Choroid plexus epithelial cell (primary cell): Measurements from ENCODE around the gene FGGY.

Experiments
- DNase-seq: peaks from one replicate; pipeline ENCODE4 v3.0.0-alpha.2; 2010; ENCODE audit warnings: low read depth
- H3K4me3 ChIP-seq: 2 replicates; pipeline ENCODE4 v1.5.1; 2011; ENCODE audit warnings: low read depth, mild to moderate bottlenecking, control low read depth, low read length, moderate library complexity
- TF ChIP-seq, protein P1 (sequence below): conservative IDR thresholded peaks from 2 replicates; pipeline ENCODE4 v1.5.1; 2011; ENCODE audit warnings: low read depth, mild to moderate bottlenecking, control low read depth, inconsistent platforms, low read length, moderate library complexity

FGGY gene

DNA sequence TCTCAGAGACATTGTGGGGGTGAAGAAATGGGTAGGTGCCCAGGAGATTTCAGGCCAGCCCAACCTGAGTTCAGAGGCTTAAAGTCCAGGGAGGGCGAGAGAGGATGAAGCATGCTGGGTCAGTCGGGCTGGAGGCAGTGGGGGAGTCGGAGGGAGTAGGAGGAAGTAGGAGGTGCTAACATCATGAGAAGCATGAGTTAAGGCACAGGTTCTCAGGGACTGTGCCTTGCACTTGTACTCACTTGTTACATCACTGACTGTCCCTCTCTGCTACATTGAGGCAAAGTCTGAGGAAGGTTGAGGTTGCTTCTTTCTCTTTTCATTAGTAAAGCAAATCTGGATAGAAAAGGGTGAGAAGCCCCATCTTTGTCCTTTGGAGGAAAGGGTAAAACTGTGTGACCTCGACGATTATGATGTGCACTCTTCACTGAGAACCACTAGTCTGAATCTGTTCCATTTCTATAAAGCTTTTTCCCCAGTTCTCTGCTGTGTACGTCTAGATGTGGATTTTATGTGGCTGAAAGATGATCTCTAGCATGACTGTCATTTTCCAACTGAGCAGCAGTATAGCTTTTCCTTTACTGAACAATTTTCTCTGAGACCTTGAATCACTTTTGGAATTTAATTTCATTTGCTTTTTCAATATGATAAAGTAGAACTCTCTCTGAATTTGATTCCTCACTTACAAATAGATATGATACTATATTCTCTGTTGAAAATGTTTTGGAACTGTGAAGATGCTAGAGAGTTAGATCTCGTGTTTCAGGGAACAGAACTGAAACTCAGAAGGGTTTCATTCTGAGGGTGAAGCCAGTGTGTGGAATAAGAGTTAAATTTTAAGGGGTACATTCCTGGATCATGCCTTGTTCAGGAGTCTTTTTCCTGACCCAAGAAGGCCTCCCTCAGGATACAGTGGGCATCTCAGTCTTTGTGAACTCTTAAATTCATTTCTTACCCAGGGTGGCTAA is 94.6 kb downstream of the FGGY start:
- H3K4me3 ChIP-seq = no peak overlapping the region
- TF ChIP-seq, protein P1, sequence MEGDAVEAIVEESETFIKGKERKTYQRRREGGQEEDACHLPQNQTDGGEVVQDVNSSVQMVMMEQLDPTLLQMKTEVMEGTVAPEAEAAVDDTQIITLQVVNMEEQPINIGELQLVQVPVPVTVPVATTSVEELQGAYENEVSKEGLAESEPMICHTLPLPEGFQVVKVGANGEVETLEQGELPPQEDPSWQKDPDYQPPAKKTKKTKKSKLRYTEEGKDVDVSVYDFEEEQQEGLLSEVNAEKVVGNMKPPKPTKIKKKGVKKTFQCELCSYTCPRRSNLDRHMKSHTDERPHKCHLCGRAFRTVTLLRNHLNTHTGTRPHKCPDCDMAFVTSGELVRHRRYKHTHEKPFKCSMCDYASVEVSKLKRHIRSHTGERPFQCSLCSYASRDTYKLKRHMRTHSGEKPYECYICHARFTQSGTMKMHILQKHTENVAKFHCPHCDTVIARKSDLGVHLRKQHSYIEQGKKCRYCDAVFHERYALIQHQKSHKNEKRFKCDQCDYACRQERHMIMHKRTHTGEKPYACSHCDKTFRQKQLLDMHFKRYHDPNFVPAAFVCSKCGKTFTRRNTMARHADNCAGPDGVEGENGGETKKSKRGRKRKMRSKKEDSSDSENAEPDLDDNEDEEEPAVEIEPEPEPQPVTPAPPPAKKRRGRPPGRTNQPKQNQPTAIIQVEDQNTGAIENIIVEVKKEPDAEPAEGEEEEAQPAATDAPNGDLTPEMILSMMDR = no peak
- DNase-seq = no peak

- peak overlapping the region; percentile 22 for H3K4me3 ChIP-seq
- peak; percentile 95 for DNase-seq
- TF ChIP-seq, protein P1 = no peak
Observed at GRCh38 chr1:59393211-59394180, 96.6 kb downstream of the FGGY start.

DNA sequence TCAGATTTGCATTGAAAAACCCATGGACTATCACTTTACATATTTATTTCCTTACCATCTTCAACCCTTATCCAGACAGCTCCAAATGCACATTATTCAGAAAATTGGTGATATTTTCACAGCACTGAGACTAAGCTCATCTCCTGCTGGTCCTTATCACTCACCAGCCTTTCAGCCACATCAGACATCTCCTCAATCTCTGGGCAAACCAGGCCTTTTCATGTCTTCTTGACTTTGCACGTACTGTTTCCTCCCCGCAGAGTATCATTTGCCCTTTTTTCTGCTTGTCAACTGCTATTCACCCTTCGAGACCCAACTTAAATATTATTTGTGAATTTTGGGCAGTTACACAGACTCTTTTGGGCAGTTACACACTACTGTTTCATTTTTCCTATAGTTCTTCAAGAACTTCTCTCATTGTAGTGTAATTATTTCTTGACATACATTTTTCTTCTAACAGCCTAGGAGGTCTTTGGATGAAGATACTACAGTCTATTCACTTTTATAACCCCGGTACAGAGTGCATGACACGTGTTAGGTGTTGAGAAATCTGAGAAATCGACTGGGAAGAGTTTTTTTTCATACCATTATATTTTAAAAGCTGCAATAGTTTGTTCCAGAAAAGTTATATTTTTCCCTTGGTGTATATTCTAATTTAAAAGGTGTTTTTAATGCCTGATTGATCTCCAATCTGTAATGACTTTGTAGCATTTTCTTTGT is 98.0 kb downstream of the FGGY start:
- TF ChIP-seq, protein P1 = no peak
- no peak overlapping the region for H3K4me3 ChIP-seq
- DNase-seq = no peak

DNA sequence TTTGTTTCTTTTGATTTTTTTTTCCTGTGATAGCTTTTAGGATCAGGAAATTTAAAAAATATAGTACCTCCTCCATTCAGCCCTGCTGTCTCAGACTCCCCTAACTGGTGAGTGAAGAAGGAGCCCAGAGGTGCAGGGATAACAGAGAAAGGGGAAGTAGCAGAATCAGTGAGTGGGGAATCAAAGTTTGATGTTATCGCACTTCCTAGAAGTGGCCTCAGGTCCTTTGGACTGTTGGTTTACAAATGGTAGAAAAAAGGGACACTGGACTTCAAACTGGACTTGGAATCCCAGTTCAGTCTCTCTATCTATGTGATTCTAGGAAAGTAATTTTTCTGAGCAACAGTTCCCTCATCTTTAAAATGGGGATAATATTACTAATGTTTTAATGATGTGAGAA is 99.5 kb downstream of the FGGY start:
- H3K4me3 ChIP-seq = no peak overlapping the region
- DNase-seq = no peak
- TF ChIP-seq, protein P1 = no peak

- TF ChIP-seq, protein P1 = no peak
- H3K4me3 ChIP-seq = no peak overlapping the region
- no peak for DNase-seq
Observed at GRCh38 chr1:59397139-59397858, 100.4 kb downstream of the FGGY start.

DNA sequence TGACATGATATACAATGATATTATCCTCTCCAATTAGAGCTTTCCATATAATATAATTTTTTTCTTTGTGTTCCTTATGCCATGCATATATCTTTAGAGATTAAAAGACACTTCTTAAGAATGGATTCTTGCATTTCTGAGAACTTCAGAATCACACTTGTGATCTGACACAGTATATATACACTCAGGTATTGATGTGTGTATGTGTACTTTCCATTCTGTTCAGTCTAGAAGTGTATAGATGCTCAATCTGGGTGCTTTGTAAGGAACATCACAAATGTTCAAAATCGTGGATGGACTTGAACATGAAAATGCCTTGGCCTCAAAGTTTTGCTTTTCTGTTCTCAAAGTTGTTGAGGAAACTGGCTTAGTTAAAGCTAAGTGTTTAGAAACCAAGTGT is 102.7 kb downstream of the FGGY start:
- H3K4me3 ChIP-seq = no peak overlapping the region
- no peak for DNase-seq
- TF ChIP-seq, protein P1 = no peak
